Activated CD4-positive, alpha-beta T cell treated with anti-CD3 and anti-CD28 coated beads, Interleukin-2, Interleukin-6, amounts not matched to agents 100 ng/mL and 50 ng/mL, durations not matched to agents 16 hours and 8 hours (primary cell): ENCODE data around the gene ZBTB32.

Source experiments
- DNase-seq: peaks from one replicate; pipeline ENCODE4 v3.0.0-alpha.2; 2020

The ZBTB32 gene

DNA sequence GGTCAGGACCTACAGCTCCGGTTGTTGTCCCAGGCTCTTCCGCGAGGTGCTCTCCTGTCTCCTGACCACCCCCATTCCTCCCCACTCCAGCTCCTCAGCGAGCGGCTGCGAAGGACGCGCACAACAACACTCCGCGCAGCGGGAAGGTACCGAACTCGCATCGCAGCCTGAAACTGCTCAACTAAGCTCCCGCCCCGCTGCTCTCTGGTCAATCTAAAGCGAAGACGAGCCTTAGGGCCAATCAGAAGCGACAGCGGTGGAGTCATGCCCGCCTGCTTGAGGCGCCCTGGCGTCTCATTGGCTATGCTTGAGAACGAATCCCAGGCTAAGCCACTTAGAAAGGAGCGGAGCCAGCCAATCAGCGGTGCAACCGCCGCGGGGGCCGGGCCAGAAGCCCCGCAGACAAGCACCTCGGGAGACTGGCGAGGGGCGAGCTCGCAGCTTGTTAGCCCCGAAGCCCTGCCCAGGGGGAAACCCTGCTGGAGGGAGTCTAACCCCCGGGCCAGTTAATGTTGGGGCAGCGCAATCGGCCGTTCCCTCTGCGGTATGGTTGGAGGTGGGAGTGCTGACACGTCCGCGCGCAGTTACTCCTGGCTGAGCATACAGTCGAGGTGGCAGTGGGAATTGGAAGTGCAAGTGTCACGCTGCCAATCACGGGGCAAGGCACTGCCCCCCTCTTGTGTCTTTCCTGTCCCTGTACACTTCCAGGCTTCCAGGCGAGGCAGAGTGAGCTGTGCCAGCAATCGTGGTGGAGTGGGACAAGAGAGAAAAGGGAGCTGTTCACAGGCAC lies 1.9 kb upstream of the ZBTB32 start:
- peak; percentile 98 for DNase-seq

DNA sequence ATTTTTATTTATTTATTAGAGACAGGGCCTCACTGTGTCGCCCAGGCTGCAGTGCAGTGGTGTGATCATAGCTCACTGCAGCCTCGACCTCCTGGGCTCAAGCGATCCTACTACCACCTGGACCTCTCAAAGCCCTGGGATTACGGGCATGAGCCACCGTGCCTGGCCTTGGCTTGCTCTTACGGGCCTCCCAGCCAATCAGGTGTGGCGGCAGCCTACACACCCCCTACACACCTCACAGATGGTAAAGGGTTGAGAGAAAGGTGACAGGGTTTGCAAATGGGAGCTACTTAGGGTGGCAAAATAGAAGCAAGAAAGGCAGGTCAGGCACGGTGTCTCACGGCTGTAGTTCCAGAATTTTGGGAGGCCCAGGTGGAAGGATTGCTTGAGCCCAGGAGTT lies 1.0 kb upstream of the ZBTB32 start:
- DNase-seq = no peak

DNA sequence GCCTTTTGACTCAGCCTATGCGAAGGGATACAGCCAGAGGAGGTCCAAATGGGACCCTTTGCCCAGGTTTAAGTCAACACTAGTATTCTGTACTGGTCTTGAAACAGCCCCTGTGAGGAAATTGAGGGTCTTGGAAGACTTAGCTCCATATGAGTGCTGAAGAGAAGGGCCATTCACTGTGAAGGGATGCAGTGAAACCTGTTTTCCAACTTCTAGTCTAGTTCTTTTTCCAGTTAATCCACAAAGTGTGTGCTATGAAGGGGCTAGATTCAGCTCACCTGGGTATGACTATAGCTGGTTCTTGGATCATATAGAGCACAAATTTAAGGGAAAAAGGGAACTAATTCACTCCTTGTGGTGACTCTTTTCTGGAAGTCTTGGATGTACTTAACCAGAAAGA lies 4.0 kb downstream of the ZBTB32 start:
- DNase-seq = no peak

DNA sequence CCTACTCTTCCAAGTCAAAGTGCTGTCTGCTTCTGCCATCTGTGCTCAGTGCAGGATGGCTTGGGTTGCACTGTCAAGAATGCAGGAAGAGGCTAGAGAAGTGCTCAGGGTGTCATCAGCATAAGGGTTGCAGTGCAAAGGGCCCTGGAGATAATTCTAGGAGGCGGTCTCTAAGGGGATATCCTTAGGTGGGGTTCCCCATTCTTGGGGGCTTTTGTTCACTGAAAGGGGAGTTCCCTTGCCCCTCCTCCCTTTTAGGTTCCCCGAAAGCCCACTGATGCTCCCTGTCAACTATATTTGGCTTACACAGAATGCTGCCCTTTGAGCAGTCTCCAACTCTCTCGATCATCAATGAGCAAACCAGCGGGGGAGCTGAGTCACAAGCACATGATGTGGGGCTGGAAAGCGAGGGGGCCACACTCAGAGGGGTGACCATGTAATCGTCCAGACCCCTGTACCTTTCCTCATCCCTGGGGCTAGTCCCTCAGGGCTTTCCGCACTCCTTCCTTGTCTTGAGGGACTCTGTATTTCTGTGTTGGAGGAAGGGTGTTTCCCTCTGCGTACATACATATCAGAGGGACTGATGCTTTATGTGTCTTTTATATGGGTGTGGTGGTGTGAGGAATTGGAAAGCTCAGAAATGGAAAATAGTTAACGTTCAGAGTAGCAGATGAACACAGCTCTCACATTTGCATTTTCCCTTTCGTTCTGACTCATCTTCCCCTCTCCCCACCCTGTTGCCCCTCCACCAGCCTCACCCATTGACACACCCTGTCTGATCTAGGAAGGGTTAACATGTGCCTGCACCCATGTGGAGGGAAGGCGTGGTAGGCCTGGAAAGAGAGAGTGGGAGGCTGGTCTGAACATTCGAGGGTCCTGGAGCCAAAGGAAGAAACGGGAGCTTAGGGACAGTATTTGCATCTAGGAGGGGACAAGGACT lies 6.7 kb downstream of the ZBTB32 start:
- peak; percentile 94 for DNase-seq

DNA sequence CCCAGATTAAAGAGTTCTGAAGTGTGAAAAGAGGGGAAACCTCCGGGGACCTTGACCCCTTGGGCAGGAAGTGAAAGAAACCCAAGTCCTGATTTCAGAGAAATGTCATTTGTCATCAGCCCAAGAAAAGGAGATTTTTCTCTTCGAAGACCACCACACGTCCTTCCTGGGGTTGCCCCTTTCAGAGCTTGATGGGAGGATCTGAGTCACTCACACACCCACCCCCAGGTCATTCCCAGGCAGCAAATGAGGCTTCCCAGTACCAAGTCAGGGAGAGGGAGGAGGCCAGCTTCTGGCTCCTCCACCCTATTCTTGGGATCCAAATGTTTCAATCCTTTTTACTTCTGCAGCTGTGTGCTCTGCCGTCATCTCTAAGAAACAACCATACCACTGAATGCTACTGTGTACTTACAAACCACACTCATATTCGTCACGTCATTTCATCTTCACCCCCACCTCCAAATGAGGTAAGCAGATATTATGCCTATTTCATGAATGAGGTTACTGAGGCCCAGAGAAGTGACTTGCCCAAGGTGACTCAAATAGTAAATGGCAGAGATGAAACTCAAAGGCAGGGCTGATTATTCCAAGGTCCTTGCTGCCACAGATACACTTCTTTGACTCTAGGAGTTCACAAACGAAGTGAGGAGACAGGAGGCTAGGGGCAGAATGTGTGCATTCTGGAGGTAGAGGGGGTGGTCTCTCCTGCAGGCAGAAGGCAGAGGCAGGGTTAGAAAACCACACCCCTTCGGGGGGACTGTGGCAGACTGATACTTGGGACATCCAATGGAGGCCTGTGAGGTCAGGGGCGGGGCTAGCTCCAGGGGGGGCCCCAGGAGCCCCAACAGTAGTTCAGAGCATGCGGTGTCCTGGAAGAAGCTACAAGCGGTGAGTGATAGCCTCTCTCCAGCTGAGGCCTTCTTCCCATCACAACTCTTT lies 8.5 kb downstream of the ZBTB32 start:
- DNase-seq = peak; percentile 92

DNA sequence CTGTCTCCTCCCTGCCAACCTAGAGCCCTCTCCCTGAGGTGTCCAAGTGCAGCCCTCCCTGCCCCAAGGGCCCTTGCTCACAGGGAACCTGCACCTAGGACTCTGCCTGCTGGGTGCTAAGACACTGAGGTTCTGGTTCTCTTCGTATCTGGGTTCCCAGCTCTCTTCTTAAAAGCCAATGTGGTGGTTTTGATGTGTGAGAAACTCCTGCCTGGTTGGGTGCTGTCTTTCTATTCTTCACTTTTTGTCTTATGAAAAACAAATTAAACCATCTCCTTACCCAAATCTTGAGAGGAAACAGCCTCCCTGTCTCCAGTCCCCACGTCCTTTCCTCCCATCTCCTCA lies 9.1 kb downstream of the ZBTB32 start:
- DNase-seq = no peak

DNA sequence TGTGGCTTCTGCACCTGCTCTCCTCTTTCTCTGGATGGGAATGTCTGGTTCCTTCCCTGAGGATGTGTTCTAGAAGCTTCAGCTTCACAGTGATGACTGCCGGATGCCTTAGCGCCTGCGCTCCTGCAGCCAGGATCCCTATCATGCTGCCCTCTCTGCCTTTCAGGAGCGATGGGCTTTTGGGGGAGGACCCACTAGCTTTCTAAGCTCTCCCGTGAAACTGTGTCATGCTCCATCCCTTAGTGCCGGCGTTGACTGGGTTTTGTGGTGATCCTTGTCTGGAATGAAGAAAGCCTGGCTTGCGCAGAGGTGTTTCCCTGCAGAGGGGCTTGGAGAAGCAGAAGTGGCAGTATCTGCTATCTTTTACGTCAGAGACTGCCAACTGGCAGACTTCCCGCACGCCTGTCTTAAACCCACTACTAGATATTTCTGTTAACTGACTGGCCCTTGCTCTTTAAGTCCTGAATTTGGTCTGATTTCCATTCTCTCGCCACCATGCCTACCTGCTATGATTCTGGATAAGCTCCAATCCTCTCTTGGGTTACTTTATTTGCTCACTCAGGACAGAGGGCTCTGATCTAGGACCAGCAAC lies 9.6 kb downstream of the ZBTB32 start:
- peak; percentile 22 for DNase-seq

DNA sequence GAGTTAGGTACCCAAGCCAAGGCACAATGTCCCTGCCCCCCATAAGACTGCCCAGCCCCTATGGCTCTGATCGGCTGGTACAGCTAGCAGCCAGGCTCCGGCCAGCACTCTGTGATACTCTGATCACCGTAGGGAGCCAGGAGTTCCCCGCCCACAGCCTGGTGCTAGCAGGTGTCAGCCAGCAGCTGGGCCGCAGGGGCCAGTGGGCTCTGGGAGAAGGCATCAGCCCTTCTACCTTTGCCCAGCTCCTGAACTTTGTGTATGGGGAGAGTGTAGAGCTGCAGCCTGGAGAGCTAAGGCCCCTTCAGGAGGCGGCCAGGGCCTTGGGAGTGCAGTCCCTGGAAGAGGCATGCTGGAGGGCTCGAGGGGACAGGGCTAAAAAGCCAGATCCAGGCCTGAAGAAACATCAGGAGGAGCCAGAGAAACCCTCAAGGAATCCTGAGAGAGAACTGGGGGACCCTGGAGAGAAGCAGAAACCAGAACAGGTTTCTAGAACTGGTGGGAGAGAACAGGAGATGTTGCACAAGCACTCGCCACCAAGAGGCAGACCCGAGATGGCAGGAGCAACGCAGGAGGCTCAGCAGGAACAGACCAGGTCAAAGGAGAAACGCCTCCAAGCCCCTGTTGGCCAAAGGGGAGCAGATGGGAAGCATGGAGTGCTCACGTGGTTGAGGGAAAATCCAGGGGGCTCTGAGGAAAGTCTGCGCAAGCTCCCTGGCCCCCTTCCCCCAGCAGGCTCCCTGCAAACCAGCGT lies 10.4 kb downstream of the ZBTB32 start:
- DNase-seq = peak; percentile 74

DNA sequence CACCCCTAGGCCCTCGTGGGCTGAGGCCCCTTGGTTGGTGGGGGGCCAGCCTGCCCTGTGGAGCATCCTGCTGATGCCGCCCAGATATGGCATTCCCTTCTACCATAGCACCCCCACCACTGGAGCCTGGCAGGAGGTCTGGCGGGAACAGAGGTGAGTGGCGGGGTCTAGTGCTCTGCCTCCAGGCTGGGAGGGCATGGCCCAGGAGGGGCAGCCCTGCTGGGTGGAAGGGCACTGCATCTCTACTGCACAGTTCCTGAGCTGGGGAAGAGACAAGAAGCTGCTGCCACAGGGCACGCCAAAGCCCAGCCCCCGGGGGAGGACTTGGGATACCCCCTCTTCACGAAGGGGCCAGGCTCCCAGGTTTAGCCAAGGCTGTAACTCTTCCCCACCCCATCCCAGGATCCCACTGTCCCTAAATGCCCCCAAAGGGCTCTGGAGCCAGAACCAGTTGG lies 11.0 kb downstream of the ZBTB32 start:
- DNase-seq = peak; percentile 21

DNA sequence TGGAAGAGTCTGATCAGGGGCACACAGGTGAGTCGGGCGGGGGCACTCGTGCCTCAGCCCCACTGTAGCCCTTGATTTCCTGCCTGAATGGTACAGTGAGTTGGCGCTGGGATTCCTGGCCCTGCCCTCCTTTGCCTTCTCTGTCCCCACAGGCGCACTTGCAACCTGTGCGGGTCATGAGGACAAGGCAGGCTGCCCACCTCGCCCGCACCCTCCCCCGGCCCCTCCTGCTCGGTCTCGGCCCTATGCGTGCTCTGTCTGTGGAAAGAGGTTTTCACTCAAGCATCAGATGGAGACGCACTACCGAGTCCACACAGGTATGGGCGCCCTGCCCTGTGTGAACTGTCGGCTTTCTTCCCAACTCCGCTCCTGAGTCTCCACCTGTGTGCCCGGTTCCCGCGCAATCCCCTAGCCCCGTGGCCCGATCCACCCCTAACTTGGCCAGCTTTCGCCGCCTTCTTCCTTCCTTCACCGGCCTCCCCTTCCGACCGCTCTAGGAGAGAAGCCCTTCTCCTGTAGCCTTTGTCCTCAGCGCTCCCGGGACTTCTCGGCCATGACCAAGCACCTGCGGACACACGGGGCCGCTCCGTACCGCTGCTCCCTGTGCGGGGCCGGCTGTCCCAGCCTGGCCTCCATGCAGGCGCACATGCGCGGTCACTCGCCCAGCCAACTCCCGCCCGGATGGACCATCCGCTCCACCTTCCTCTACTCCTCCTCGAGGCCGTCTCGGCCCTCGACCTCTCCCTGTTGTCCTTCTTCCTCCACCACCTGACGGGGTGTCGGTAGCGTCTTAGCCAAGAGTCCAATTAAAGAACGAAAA lies 11.8 kb downstream of the ZBTB32 start:
- DNase-seq = peak; percentile 43

DNA sequence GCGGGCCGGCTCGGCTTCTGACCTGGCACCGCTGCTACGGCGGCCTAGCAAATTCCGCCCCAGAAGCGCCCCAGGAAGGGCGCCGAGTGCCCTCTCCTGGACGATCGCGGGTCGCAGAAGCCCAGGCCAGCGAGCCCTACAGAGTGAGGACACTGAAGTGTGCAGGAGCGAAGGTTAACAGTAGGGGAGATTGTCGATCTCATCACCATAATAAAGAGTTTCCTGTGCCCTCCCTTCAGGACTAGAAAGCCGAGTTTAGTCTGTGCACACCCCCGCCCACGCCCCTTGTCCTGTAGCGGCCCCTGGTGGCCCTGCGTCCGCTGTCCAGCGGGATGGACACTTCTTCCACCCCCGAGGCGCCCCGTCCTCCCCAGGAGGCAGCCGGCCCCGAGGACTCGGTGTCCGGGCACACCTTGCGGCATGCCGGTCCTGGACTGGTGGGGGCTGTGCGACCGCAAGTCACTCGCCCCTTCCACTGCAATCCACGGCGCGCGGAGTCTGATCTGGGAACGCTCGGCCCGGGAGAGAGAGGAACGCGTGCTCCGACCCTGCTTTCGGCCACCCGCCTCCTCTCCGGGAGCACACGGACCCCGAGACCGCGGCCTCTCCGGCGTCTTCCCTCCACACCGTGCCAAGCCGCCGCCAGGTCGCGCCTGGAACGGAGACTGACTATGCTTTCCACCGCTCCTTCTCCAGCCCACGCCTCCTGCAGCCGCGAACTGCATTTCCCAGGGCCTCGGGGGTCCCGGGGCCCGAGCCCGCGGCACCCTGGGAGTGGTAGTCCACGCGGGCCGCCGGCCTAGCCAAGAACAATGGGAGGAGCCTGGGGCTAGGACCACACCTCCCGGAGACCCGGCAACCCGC lies 12.7 kb downstream of the ZBTB32 start:
- peak; percentile 84 for DNase-seq

DNA sequence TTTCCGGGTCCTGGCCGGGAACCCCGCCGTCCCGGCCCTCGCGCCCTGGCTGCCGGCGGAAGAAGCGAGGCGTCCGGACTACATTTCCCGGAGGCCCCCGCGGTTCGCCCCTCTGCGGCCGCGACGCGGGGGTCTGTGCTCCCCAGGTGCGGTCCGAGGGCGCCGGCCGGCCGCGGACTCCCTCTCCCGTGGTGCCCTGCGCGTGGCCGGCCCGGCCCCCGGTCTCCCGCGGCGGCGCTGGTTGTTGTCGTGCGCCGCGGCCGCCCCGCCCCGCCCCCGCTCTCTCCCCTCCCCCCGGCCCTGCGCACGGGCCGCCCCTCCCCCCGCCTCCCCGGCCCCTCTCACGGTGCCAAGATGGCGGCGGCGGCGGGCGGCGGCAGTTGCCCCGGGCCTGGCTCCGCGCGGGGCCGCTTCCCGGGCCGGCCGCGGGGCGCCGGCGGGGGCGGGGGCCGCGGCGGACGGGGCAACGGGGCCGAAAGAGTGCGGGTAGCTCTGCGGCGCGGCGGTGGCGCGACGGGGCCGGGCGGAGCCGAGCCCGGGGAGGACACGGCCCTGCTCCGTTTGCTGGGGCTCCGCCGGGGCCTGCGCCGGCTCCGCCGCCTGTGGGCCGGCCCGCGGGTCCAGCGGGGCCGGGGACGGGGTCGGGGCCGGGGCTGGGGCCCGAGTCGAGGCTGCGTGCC lies 13.4 kb downstream of the ZBTB32 start, which contains the start of gene KMT2B:
TSS of gene KMT2B (plus strand) at position 339 of the 680 bp plus-strand sequence. CDS start at position 355, 16 bp downstream.
- DNase-seq = peak; percentile 98

DNA sequence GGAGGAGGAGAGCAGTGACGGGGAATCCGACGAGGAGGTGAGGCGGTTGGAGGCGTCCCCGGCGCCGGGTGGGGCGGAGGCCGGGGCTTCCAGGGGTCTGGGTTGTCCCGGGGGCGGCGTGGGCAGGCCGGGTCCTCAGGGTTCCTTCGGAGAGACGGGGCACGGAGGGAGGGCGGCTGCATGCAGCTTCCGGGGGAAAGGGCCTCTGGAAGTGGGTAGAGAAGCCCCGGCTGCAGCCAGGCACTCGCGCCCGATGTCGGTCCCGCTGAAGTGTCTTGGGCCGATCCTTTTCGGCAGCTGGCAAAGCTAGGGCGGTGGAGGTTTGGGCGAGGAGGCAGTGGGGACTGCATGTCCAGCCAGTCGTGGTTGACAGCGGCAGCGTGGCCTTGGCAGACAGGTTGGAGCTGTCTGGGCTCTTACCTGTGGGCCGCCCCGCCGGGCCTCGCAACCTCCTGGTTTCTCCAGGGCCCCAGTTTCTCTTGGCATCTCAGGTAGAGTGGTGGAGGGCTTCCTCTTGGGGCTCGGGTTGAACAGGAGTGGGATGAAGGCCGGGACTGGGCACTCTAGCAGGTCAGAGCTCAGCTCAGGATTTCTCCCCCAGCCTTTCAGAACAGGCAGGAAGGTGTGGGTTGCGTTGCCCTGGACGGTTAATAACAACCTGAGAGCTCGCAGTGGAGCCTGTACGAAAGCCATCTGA lies 14.1 kb downstream of the ZBTB32 start:
- peak; percentile 58 for DNase-seq

DNA sequence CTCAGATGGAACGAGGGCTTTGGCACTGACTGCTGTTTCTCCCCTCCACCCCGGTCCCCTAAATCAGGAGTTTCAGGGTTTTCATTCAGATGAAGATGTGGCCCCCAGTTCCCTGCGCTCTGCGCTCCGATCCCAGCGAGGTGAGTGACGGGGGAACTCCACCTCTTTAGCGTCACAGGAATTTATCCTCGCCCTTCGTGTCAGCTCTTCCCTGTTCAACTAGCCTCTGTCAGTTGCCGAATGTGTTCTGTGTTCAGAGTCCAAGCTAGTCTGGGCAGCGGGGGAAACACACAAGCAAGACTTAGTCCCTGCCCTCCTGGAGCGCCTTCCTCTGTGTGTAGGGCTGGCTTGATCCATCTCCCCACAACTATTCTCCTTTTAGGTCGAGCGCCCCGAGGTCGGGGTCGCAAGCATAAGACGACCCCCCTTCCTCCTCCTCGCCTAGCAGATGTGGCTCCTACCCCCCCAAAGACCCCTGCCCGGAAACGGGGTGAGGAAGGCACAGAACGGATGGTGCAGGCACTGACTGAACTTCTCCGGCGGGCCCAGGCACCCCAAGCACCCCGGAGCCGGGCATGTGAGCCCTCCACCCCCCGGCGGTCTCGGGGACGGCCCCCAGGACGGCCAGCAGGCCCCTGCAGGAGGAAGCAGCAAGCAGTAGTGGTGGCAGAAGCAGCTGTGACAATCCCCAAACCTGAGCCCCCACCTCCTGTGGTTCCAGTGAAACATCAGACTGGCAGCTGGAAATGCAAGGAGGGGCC lies 15.2 kb downstream of the ZBTB32 start:
- no peak for DNase-seq

DNA sequence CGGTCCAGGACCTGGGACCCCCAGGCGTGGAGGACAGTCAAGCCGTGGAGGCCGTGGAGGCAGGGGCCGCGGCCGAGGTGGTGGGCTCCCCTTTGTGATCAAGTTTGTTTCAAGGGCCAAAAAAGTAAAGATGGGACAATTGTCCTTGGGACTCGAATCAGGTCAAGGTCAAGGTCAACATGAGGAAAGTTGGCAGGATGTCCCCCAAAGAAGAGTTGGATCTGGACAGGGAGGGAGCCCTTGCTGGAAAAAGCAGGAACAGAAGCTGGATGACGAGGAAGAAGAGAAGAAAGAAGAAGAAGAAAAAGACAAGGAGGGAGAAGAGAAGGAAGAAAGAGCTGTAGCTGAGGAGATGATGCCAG lies 15.8 kb downstream of the ZBTB32 start:
- DNase-seq = no peak

DNA sequence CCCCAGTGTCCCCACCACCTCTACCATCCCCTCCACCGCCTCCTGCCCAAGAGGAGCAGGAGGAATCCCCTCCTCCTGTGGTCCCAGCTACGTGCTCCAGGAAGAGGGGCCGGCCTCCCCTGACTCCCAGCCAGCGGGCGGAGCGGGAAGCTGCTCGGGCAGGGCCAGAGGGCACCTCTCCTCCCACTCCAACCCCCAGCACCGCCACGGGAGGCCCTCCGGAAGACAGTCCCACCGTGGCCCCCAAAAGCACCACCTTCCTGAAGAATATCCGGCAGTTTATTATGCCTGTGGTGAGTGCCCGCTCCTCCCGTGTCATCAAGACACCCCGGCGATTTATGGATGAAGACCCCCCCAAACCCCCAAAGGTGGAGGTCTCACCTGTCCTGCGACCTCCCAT lies 16.3 kb downstream of the ZBTB32 start:
- DNase-seq = no peak

DNA sequence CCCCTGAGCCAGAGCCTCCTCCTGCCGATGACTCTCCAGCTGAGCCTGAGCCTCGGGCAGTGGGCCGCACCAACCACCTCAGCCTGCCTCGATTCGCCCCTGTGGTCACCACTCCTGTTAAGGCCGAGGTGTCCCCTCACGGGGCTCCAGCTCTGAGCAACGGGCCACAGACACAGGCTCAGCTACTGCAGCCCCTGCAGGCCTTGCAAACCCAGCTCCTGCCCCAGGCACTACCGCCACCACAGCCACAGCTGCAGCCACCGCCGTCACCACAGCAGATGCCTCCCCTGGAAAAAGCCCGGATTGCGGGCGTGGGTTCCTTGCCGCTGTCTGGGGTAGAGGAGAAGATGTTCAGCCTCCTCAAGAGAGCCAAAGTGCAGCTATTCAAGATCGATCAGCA lies 17.0 kb downstream of the ZBTB32 start:
- DNase-seq = no peak

DNA sequence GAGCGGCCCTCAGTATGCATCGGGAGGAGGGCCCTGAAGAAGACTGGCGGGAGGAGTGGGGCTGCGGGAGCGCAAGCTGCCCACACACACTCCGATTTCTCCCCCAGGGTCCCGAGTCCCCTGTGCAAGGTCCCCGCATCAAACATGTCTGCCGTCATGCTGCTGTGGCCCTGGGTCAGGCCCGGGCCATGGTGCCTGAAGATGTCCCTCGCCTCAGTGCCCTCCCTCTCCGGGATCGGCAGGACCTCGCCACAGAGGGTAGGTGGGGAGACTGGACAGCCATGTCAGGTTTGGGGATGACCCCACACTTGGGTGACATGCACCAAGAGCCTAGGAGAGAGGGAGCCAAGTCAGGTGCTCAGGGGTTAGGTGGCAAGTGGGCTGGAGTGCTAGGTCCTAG lies 18.1 kb downstream of the ZBTB32 start:
- DNase-seq = no peak
